Stomach (tissue), 4 donors: Measurements from ENCODE around the gene DLX6.

Source experiments
- CTCF ChIP-seq, 7 experiments: fragments of 450-650 bp in 4 of 7; fragments of 200-600 bp in 3 of 7; sonication (generic) in 3 of 7; IDR thresholded peaks; one replicate each; pipeline ENCODE4 v1.5.1; 2016 to 2019; ENCODE audit warnings: antibody characterized with exemption in 7 of 7, control low read depth in 2 of 7, mild to moderate bottlenecking in 1 of 7
- POLR2AphosphoS5 ChIP-seq, 3 donors: sonication (generic); formaldehyde crosslinking; IDR thresholded peaks; one replicate each; pipeline ENCODE4 v1.6.1; 2016; ENCODE audit warnings: antibody characterized with exemption in 3 of 3

GRCh38 chr7:96993980-96994379 lies 11.4 kb upstream of the DLX6 start:
- TF ChIP-seq POLR2AphosphoS5 (IDR thresholded peaks at IDR 0.05) (no peak), CTCF (IDR thresholded peaks at IDR 0.05) (no peak)
